OCI-LY3 (cell line): Measurements from ENCODE around the gene GCG.

Experiments
- EZH2phosphoT487 ChIP-seq: fragments of 200-600 bp; shearing (Covaris generic); IDR thresholded peaks from 2 replicates; pipeline ENCODE4 v1.6.1; 2018; ENCODE audit warnings: antibody characterized with exemption, mixed run types, low read depth
- TF ChIP-seq, protein P1 (sequence below): fragments of 200-600, 300-600 bp; sonication (generic); IDR thresholded peaks from 2 replicates; pipeline ENCODE4 v1.5.1; 2014; ENCODE audit warnings: antibody characterized with exemption, low read length, low read depth

DNA sequence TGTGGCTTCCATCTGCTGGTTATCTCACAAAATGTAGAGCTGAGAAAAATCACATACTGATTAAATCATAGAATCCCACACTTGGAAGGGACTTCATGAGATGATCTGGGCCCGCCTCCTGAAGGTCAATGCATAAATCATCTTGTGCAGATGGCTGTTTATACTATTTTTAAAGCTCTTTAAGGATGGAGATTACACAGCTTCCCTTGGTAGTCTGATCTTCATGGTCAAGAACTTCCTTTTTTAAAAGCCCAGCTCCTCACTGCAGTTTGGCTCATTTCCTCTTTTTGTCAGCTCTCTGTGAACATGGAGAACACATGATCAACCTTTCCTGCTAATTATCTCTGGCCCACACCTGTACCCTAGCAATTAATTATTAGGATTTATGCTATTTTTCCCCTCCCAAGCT is 25.9 kb downstream of the GCG start:
- TF ChIP-seq, protein P1, sequence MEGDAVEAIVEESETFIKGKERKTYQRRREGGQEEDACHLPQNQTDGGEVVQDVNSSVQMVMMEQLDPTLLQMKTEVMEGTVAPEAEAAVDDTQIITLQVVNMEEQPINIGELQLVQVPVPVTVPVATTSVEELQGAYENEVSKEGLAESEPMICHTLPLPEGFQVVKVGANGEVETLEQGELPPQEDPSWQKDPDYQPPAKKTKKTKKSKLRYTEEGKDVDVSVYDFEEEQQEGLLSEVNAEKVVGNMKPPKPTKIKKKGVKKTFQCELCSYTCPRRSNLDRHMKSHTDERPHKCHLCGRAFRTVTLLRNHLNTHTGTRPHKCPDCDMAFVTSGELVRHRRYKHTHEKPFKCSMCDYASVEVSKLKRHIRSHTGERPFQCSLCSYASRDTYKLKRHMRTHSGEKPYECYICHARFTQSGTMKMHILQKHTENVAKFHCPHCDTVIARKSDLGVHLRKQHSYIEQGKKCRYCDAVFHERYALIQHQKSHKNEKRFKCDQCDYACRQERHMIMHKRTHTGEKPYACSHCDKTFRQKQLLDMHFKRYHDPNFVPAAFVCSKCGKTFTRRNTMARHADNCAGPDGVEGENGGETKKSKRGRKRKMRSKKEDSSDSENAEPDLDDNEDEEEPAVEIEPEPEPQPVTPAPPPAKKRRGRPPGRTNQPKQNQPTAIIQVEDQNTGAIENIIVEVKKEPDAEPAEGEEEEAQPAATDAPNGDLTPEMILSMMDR, result no peak
- no peak for TF ChIP-seq EZH2phosphoT487
